HG03457 (cell line): ENCODE results near the gene BRCA2.

Experiments
- ATAC-seq: cut with Tn5 transposase; IDR thresholded peaks from one replicate; pipeline ENCODE4 v1.9.1; 2021; ENCODE audit warnings: moderate number of reproducible peaks; ENCODE audit not compliant: unreplicated experiment

The BRCA2 gene

GRCh38 chr13:32384702-32385101, 69.4 kb downstream of the BRCA2 start:
- ATAC-seq, result no peak

DNA sequence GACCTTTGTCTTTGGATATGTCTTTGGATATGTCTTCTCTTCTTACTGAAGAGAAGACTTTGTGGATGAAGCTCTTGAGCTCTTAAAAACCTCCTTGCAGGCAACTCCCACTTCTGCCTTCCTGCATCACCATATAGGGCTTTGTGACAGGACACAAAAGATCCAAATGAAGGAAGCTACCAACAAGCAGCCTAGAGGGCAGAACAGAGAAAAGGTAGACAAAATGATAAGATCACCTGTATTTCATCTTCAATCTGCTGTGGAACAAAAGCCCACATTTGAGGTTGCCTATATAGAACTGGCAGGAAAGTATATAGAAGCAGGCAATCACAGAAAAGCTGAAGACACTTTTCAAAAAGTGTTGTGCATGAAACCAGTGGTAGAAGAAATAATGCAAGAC, 70.1 kb downstream of the BRCA2 start:
- ATAC-seq, result no peak

DNA sequence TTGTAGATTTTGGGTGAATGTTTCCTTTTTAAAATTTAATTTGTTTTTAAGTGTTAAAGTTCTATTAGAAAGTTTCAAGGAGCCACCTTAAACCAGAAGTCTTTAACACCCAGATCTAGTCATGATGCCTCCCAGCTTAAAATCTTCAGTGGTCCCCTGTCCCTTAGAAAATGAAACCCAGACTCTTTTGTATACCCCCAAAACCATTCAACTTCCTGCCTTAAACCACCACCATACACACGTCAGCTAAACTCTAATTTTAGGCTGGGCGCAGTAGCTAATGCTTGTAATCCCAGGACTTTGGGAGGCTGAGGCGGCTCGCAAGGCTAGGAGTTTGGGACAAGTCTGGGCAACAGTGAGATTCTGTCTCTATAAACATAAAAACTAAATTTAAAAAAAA, 74.7 kb downstream of the BRCA2 start:
- no peak for ATAC-seq

- ATAC-seq, result no peak
Measured at GRCh38 chr13:32390484-32390883, 75.2 kb downstream of the BRCA2 start.

DNA sequence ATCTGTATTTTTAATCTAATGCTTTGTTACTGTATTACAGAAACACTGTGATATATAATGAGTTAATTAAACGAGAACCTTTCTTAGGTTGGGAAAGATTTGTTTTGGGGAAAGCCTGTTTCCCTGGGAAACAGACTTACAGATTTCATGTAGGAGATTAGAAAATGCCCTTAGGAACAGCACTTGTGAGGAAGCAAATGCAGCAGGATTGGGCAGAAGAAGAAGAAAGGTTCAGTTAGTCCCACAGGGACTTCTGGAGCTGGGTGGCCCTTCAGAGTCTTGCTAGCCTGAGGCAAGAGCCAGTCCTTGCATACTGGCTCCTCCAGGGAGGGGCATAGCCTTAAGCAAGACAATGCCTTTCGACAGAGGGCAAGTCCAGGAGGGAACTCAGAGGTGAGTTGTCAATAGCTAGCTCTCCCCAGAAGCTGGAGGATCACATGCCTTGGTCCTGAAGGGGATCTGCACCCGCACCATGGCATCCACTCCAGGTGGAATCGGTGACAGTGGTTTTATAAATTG, 75.9 kb downstream of the BRCA2 start:
- ATAC-seq, result no peak

- ATAC-seq, result no peak
Measured at GRCh38 chr13:32403108-32403507, 87.8 kb downstream of the BRCA2 start.

GRCh38 chr13:32407854-32408253, 92.5 kb downstream of the BRCA2 start:
- no peak for ATAC-seq

DNA sequence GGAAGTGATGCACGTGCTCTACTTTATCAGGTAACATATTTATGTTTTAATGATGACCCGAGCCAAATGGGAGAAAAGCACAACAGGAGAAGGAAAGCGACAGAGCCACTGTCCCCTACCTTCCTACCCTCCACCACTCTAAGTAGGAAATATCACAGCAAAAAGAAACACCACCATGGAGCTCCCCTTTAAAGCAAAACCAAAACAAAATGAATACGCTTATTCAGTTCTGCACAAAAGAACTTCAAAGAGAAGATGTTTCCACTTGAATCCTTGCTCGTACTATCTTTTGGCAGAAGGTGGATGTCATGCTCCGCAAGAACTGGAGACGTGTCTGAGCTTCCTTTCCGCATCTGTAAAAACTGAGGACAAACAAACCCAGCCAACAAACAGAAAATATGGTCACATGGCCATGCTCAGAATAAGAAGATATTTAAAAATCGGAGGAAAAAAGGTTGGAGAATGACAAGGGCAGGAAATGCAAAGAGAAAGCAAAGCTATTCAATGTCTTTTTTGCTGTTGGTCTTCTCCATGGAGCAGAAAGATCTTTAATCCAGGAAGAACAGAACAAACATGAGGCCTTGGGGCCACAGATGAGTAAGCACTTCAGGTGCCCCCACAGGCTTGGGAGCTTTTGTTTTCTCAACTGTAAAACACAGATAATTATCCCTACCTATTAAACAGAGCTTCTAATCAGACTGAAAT, 93.1 kb downstream of the BRCA2 start:
- ATAC-seq, result no peak

DNA sequence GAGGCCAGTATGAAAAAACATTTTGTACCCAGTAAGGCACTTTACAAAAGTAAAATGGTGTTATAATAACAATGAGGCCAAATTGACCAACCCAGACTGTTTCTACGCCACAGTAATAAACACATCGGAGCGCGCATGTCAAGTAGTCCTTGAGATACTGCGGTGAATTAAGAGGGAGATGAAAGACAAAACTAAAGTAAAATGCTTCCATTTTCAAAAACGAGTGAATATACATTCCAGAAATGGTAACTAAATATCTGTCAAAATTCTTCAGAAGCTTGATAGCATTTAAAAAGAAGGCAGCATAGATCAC, 93.6 kb downstream of the BRCA2 start:
- no peak for ATAC-seq

DNA sequence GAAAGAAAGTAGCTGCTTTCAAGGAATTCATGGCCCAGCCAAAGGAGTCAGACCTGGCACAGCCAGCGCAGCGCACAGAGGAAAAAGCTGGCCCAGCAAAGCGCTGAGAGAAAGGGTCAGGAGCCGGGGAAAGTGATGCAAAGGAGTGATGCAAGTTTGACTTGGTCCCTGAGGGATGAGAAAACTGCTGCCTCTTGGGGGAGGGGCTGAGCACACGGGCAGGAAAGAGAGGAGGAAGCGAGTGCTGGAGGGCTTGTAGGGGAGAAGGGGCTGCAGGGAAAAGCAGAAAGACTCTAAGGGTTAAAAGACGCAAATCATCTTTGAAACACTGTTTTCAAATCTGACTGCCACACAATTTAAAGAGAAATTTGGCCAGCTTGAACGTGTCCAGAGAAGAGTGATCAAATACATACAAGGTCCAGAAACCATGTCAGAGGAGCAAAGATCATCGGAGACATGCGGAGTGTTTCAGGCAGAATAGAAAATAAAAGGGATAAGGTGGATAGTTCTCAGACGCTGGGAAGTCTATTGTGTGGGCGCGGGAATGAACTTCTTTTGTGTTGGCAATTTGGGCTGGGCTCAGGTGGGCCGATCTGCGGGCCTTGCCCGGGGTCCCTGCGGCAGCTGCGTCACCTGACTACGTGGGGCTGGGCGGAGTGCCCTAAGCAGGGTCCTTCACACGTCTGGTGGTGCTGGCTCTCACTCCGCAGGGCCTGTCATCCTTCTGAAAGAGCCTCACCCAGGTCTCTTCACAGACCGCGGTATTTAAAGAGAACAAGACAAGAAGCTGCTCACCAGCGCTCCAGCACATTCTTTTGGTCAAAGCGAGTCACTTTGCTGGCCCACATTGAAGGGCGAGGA, 94.5 kb downstream of the BRCA2 start:
- ATAC-seq, result no peak

- no peak for ATAC-seq
Measured at GRCh38 chr13:32413284-32413683, 98.0 kb downstream of the BRCA2 start.

DNA sequence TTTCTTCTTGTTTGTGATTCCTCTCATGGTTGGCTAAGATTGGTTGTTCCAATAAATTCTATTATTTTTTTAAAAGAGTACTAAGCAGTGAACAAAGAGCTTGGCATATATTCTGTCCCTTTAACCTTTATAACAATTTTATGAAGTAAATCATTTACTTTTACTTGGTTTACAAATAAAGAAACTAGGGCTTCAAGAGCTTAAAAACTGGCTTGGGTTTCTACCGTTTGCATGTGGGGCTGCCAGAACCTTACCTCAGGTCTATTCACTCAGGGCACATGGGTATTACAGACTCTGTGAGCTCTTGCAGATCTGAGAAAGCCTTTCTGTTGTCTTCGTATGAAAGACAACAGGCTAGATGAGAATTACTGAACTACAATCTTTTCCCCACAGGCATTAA, 99.3 kb downstream of the BRCA2 start:
- no peak for ATAC-seq

GRCh38 chr13:32415019-32415418, 99.7 kb downstream of the BRCA2 start:
- no peak for ATAC-seq

GRCh38 chr13:32417995-32418394, 102.7 kb downstream of the BRCA2 start:
- no peak for ATAC-seq

GRCh38 chr13:32419862-32420261, 104.6 kb downstream of the BRCA2 start:
- no peak for ATAC-seq

DNA sequence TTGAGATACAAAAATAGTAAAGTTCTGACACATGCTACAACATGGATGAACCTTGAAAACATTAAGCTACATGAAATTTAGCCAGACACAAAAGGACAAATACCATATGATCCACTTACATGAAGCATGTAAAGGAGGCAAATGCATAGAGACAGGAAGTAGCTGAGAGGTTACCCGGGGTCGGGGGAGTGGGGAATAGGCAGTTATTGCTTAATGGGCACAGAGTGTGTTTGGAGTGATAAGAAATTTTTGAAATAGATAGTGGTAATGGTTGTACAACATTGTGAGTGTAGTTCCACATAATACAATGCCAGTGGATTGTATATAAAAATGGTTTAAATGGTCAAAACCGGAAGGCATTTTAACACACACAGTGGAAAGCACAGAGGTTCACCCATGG, 108.3 kb downstream of the BRCA2 start:
- no peak for ATAC-seq

DNA sequence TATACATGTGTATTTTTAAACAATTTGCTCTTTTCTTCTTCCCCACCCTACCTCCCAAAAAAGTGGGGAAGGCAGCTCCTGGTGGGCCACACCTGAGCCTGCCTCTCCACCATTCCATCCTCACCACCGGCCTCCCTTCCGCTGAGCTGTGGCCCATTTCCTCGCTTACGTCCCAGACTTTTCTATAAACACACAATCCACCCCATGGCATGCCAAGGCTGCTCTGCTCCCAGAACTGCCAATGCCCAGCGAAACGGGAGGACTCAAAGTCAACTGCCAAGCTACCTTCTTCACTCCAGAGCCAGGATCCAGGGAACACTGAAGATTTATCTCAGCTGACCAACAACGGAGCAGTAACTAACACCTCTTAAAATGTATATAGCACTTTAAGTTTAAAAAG, 109.8 kb downstream of the BRCA2 start:
- no peak for ATAC-seq

GRCh38 chr13:32426191-32426989, 111.1 kb downstream of the BRCA2 start:
- ATAC-seq, result peak; percentile 33

DNA sequence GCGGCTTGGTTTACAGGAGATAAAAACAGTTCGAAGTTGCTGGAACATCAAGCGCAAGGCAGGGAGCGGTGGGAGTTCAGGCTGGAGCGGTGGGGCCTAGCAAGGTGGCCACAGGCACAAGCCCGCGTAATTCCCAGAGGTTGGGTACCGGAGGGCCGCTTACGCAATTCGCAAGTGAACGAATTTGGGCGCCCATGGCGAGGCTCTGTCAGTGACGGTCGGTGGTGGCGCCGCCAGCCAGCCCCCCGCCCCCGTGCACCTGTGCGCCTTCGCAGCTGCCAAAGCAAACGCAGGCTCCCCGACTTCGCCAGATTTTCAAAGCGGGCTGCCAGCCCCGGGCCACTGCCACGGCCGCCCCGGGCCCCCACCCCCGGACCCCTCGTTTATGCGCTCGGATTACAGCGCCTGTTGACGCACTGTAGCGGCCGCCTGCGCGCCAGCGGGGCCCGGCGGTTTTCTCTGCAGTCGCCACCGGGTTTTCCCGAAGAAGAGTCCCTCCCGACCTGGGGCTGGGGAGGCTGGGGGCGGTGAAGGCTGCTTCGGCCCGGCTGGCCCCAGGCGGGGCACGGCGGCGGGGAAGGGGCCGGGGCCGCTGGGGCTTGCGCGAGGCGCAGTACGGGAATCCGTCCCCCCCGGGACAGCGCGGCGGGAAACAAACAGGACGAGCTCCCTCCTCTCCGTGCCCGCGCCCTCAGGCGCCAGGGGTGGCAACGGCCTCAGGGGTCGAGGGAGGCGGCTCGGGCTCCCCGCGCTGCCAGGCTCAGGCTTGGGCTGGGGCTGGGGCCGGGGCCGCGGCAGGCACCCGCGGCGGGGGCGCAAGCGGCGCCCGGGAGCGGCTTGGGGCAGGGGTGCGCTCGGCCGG, 111.9 kb downstream of the BRCA2 start:
- ATAC-seq, result peak; percentile 15

DNA sequence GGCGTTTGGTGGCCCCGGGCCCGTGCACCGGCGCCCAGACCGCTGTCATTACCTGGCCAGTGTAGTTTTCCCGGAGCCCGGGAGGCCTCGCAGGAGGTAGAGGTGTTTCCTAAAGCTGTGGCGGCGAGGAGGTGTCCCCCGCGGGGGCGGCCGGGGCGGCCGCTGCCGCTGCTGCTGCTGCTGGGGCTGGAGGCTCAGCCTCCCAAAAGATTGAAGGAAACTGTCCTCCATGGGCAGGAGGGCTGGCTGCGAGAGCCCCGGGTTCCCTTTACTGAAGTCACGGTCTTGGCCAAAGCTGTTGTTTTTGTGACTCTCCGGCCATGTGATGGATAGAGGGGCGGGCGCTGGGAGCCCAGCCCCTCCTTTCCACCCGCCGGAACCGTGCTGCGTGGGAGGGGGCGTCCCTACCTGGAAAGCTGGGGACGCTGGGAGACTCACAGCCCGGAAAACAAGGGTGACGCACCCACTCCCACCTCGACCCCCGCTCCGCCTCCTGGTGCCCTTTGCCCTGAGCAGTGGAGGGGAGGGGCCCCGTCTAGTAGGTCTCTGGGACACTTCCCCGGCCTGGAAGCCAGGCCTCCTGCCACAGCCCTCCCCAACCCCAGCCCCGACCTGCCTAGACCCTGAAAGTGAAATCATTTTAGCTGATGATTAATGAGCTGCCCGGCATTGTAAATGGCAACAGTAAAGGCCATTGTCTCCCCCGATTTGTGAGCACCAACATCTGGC, 112.7 kb downstream of the BRCA2 start, which contains the start of gene N4BP2L1:
Gene N4BP2L1, minus strand, starts transcription at position 279 of the 729 bp plus-strand sequence. Its CDS starts 48 bp downstream, at position 231.
- ATAC-seq, result peak; percentile 56
